ENCODE data around the gene LIMA1. TPM values are rescaled to one million over a fixed set of nuclear protein-coding genes. Genes with fewer than 3 reads are reported as not detected.

Gene LIMA1
- total RNA-seq, 2 experiments from 2014 or later, result 4.6 to 5.1 TPM

DNA sequence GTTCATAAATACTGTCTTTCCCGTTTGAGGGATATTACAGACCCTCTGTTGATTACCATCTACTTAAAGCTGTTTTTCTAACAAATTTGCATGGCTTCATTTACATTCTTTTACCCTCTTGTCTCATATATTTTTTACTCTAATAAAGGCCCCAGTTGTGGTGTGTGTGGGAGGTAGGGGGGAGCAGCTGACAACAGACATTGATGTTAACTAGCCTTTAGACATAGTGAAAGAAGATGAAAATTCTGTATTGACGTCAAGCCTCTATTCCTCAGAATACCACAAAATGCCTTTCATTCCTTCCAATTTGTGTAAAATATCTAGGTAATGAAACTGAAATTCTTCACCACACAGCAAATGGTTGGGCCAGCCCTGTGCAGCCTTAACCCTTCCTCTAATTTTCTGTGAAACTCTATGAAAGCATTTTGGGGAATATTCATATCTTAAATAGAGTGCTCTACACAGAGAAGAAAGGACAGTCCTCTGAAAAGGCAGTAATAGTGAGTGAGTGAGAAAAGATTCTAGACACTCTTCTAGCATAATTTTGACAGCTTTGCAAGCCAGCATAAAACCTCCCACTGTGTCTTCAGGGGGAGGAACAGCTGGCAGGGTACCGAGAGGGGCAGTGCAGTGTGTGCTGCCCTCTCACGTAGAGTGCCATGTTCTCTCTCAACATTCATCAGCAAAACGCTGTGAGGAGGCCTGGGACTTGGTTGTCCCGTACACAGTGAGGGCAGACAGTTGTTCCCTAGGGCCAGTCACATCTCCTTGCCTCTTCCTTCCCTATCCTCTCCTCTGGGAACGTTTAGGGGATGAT is 96.0 kb downstream of the LIMA1 start:
- peak overlapping the region; percentile 57 for H3K27ac Mint-ChIP-seq
- no peaks in the 10 kb centered on the region for H3K27me3 Mint-ChIP-seq
- H3K36me3 Mint-ChIP-seq (ENCODE audit: low read depth), result peaks cover 38% of the 10 kb centered on the region
- Histone ChIP-seq H3K4me3 (ENCODE audit: low read length) (no peak overlapping the region), H3K27ac (ENCODE audit: low read depth in 1 of 2, low read length in 2 of 2) (no peak overlapping the region), H3K27me3 (ENCODE audit: control insufficient read depth in 1 of 2, insufficient read depth in 2 of 2, low read length in 2 of 2) (no peaks in the 10 kb centered on the region), H3K4me1 (ENCODE audit: insufficient read depth, low read length) (peaks cover 24% of the 10 kb centered on the region), H3K36me3 (ENCODE audit: insufficient read depth, low read length) (peaks cover 14% of the 10 kb centered on the region), H3K9me3 (ENCODE audit: control insufficient read depth in 1 of 2, insufficient read depth in 1 of 2, low read length in 2 of 2) (no peaks in the 10 kb centered on the region)
- ATAC-seq (ENCODE audit: poor library complexity) (peak; percentile 39), DNase-seq (peak in 1 of 14 experiments; percentile 4)
- no peaks in the 10 kb centered on the region for H3K9me3 Mint-ChIP-seq
- peaks cover 26% of the 10 kb centered on the region for H3K4me1 Mint-ChIP-seq (ENCODE audit: low read depth)
- no peak overlapping the region for H3K4me3 Mint-ChIP-seq
- intact Hi-C loops (cut with DNase I, micrococcal nuclease), result loop anchor here in 1 of 2 experiments (10.0 kb wide), 1 partner anchor 128 kb away; no protein-coding TSS in a partner anchor
- no peak for TF ChIP-seq CTCF (IDR thresholded peaks at IDR 0.05)
- ChIA-PET CTCF (interaction anchor here (0.5 to 1.5 kb wide), 3 partner anchors 18 to 1434 kb away, joined by 3 read pairs; no protein-coding TSS in a partner anchor), POLR2A (interaction anchor here (1.1 to 1.5 kb wide), 2 partner anchors 75 to 97 kb away, joined by 3 to 4 read pairs; partner anchors contain the start of genes COX14 and LIMA1)

DNA sequence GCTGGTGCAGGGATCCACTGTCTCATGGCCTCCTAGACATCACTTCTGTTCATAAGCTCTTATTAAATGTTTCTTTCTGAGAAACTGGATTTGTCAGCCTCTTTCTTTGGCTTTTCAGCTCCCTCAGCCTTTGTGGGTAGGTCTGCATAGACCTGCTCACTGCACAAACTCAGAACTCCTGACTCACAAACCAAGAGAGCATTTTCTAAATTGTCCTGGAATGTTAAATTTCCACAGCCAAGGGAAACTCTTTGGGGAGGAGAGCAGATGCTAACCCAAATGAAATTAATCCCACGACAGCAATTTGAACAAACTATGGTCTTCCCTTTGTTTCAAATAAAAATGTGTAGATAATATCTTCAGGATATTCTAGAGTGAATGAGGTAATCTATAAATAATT is 96.6 kb downstream of the LIMA1 start:
- ChIA-PET POLR2A (interaction anchor here (1.5 kb wide), 1 partner anchor 75 kb away, joined by 4 read pairs; the partner anchor contains the start of gene COX14), CTCF (no interaction called here)
- peaks cover 24% of the 10 kb centered on the region for H3K4me1 ChIP-seq (ENCODE audit: insufficient read depth, low read length)
- Mint-ChIP-seq H3K36me3 (ENCODE audit: low read depth) (peaks cover 40% of the 10 kb centered on the region), H3K4me1 (ENCODE audit: low read depth) (peaks cover 26% of the 10 kb centered on the region), H3K27ac (peak overlapping the region; percentile 57), H3K27me3 (no peaks in the 10 kb centered on the region), H3K4me3 (no peak overlapping the region), H3K9me3 (no peaks in the 10 kb centered on the region)
- peaks cover 15% of the 10 kb centered on the region for H3K36me3 ChIP-seq (ENCODE audit: insufficient read depth, low read length)
- TF ChIP-seq CTCF (IDR thresholded peaks at IDR 0.05), result no peak
- DNase-seq (no peak), ATAC-seq (ENCODE audit: poor library complexity) (no peak)
- no peak overlapping the region for H3K4me3 ChIP-seq (ENCODE audit: low read length)
- intact Hi-C loops (cut with DNase I, micrococcal nuclease), result loop anchor here in 1 of 2 experiments (10.0 kb wide), 1 partner anchor 128 kb away; no protein-coding TSS in a partner anchor
- no peak overlapping the region for H3K27ac ChIP-seq (ENCODE audit: low read depth in 1 of 2, low read length in 2 of 2)
- H3K9me3 ChIP-seq (ENCODE audit: control insufficient read depth in 1 of 2, insufficient read depth in 1 of 2, low read length in 2 of 2), result no peaks in the 10 kb centered on the region
- no peaks in the 10 kb centered on the region for H3K27me3 ChIP-seq (ENCODE audit: control insufficient read depth in 1 of 2, insufficient read depth in 2 of 2, low read length in 2 of 2)

GRCh38 chr12:50185970-50186663 is 97.2 kb downstream of the LIMA1 start:
- ChIA-PET CTCF (no interaction called here), POLR2A (interaction anchor here (1.5 kb wide), 1 partner anchor 74 kb away, joined by 4 read pairs; the partner anchor contains the start of gene COX14)
- peaks cover 22% of the 10 kb centered on the region for H3K4me1 ChIP-seq (ENCODE audit: insufficient read depth, low read length)
- H3K27me3 ChIP-seq (ENCODE audit: control insufficient read depth in 1 of 2, insufficient read depth in 2 of 2, low read length in 2 of 2), result no peaks in the 10 kb centered on the region
- Mint-ChIP-seq H3K9me3 (no peaks in the 10 kb centered on the region), H3K4me1 (ENCODE audit: low read depth) (peaks cover 26% of the 10 kb centered on the region), H3K27me3 (no peaks in the 10 kb centered on the region), H3K4me3 (no peak overlapping the region), H3K36me3 (ENCODE audit: low read depth) (peaks cover 42% of the 10 kb centered on the region), H3K27ac (peak overlapping the region; percentile 52)
- DNase-seq (no peak), ATAC-seq (ENCODE audit: poor library complexity) (no peak)
- intact Hi-C loops (cut with DNase I, micrococcal nuclease), result loop anchor here in 1 of 2 experiments (10.0 kb wide), 1 partner anchor 129 kb away; no protein-coding TSS in a partner anchor
- peaks cover 19% of the 10 kb centered on the region for H3K36me3 ChIP-seq (ENCODE audit: insufficient read depth, low read length)
- H3K4me3 ChIP-seq (ENCODE audit: low read length), result no peak overlapping the region
- no peak for TF ChIP-seq CTCF (IDR thresholded peaks at IDR 0.05)
- H3K9me3 ChIP-seq (ENCODE audit: control insufficient read depth in 1 of 2, insufficient read depth in 1 of 2, low read length in 2 of 2), result no peaks in the 10 kb centered on the region
- no peak overlapping the region for H3K27ac ChIP-seq (ENCODE audit: low read depth in 1 of 2, low read length in 2 of 2)
